ENCODE measurements around the gene PCDH17.
A peak's percentile ranks its signal among the peaks of the same experiment; 100 is the strongest.

PCDH17 gene, protein sequence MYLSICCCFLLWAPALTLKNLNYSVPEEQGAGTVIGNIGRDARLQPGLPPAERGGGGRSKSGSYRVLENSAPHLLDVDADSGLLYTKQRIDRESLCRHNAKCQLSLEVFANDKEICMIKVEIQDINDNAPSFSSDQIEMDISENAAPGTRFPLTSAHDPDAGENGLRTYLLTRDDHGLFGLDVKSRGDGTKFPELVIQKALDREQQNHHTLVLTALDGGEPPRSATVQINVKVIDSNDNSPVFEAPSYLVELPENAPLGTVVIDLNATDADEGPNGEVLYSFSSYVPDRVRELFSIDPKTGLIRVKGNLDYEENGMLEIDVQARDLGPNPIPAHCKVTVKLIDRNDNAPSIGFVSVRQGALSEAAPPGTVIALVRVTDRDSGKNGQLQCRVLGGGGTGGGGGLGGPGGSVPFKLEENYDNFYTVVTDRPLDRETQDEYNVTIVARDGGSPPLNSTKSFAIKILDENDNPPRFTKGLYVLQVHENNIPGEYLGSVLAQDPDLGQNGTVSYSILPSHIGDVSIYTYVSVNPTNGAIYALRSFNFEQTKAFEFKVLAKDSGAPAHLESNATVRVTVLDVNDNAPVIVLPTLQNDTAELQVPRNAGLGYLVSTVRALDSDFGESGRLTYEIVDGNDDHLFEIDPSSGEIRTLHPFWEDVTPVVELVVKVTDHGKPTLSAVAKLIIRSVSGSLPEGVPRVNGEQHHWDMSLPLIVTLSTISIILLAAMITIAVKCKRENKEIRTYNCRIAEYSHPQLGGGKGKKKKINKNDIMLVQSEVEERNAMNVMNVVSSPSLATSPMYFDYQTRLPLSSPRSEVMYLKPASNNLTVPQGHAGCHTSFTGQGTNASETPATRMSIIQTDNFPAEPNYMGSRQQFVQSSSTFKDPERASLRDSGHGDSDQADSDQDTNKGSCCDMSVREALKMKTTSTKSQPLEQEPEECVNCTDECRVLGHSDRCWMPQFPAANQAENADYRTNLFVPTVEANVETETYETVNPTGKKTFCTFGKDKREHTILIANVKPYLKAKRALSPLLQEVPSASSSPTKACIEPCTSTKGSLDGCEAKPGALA (N-terminal part only)

DNA sequence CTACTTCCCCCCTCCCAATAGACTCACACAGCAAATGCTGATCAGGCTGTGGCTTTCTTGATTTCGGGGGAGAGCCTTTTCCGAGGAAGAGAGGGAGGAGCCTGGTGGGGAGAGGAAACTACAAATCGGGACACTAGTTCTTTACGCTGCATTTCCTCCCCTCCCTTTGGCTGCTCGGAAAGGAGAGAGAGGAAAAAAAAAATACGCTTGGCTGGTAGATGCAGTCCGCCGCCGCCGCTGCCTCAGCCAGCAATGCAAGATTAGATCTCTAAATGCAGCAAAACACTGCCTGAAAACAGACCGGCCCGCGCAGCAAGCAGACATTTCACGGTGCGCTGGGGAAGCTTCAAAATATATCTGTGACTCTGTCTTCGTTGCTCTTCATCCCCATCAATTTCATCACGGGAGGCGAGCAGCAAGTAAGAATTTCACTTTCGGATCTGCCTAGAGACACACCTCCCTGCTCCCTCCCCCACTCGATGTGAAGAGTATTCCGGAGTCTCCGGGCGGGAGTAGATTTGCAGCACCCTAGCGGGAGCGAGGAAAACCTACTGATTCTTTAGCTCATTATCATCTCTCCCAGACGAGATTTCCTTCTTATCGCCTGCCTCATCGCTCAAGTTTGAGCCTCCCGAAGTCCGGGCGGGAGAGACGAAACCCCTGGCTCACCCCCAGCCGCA lies at the start of gene PCDH17:
TSS of gene PCDH17 (plus strand) at position 149 of the 680 bp plus-strand sequence. CDS start 803 bp downstream, outside the sequence.
- DNase-seq: peak; percentile 65 to 90 (median 87)

DNA sequence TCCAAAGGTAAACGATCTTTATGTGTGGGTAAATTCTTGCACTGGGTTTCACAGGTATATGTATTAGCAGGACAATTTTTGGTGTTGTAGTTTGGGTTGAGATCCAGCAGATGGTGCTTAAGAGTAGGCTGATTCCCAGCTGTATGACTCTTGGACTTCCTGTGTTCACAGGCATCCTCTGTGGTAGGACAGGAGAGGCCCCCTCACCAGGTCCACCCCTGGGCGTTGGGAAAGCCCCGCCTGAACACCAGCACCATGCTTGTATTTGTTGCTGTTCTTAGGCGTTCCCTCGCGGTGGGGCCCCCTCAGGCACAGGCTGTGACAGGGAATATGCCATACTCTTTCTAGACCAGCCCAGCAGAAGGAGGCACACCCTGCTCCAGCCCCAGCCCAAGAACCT lies 49.5 kb upstream of the PCDH17 start:
- DNase-seq: no peak

DNA sequence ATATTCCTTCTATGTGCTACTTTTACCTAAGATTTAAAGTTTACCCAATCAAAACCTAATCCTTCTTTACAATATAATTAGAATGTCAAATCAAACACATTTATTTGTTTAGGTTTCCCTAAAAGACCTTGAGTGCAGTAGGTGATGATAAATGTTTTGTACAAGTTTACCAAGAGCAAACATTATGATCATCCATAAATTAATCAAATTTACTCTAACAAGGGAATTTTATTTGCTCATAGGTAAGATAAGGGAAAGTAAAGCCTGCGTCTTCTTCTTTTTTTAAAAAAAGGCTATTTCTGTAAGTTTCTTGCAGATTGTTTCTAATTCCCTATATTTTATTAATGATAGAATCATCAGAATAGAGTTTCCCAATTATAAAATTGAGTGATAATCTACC lies 48.0 kb upstream of the PCDH17 start:
- DNase-seq: peak in 1 of 3 experiments; percentile 37

DNA sequence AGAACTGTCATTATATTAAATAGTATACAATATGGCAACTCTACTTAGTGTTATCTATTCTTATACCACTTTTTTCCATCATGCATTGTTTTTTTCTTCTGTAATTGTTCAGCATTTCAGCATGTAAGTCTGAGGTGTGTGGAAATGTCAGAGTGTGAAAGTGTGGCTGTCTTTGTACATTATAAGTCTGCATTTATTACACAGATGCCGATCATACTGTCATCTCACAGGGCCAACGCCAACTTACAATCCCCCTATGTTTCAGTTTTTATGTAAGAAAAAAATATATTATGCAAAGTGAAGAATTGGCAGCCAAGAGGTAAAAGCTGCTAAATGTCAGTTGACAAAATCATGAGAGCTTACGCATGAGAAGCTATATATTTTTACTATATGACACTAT lies 42.9 kb upstream of the PCDH17 start:
- no peak for DNase-seq

DNA sequence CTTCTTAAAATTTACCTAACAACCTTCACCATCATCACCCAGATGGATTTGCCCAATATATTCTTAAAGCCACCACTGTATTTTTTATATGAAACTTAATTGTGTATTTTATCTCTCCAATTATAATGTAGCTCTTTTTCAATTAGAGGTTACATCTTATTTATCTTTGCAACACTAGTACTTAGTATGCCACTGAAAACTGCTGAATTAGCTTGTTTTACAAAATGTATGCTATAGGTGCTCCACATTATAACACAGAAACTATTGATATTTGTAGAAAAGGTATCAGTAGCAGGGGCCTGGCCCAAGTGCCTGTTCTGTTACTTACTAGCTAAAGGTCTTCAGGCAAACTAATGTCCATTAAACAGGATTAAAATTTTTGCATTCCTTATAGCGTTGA lies 35.8 kb upstream of the PCDH17 start:
- no peak for DNase-seq

DNA sequence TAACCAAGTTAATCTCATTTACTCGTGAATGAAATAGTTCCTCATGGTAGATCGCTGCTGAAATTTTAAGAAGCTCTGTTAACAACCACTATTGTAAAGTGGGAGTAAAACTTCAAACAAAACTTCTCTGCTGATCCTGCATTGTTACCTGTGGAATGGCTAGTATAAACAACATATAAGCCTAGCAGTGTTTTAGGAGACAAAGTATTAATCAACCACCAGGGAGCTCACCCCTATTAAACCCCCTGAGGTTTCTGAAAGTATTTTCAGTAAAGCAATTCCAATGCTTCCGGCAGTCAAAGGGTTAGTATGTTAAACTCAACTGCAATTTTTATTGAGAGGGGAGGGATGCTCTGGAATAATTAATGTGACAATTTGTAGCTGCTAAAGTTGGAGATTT lies 30.0 kb upstream of the PCDH17 start:
- DNase-seq: no peak

DNA sequence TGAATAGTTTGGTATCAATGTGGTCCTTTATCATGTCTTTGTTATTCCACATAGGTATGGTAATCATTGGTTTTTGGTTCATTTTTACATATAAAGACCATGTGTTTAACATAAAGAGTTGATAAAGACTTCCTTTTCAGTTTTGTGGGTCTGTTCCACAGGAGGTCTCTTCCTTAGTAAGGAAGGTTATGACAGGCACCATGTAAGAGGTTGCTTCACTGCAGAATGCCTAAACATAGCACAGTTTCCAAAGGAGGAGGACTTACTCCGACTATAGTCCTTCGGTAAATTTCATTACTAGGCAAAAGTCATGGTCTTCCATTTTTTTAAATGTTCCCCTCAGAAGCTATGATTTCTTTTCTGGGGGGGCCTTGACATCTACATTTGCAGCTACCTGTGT lies 27.1 kb upstream of the PCDH17 start:
- DNase-seq: no peak

DNA sequence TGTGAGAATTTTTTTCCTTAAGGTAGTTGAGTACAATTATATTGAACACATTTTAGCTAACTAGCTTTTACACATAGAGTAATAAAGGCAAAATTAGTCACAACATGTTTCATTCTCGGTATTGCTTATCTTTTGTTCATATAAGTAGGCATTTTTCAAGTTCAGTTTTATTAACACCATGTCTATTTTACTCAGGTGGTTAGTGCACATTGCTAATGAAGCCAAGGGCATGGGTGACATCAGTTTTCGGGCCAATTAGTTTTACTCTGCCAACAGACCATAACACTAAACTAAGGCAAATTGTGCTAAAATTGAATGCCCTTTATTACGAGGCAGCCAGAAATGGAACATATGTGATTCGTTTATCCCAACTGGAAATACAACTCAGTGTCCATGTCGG lies 19.6 kb upstream of the PCDH17 start:
- no peak for DNase-seq

DNA sequence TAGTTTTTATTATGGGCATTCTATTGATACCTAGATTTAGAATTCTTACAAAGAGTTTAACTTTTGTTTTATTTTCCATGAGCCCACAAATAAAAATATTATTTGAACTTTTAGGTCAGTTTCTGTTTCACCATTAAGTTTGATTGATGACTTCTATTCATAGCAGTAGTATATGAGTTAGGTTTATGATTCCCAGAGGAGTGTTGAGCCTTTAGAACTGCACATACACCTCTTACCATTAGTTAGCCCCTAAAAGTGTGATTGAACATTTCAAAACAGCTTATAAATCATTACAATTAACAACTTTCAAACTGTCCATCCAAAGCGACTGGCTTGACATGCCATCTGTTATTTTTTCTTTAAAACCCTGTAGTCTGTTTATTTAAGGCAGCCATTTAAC lies 19.0 kb upstream of the PCDH17 start:
- DNase-seq: peak in 1 of 3 experiments; percentile 61

DNA sequence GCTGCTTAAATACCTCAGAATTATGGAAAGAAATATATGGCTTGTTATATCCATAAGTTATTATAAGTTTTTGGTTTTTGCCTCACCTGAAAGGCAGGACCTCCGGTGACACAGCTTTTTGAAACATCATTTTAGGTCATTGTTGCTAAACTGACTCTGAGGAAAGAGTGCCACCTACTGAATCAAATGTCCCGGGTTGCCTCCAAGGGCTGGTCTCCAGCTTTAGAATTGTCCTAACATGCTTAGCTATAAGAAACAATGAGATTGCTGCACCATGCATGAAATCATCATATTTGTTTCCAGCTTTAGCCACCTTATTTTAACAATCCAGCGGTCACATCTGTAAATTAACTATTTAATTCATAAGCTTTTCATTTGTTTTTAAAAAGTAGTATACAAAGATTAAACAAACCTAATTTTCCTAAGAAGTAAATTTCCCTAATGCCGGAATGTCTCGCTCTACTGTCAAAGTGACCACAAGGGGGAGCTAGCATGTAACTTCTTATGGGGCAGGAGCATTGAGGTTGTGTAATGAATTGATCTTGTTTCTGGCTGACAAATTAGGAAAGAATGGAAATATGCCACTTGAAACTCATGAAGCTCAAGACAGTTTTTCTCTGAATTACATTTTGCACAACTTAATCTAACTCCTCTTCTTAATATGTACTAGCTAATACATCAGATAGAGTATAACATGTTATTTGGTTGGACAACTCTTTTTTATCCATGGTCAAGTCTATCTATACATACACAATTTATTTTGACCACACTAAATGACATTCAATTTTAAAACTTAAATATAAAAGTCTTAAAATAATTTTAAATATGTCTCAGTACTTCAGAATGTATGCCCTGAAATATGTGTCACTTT lies 6.7 kb upstream of the PCDH17 start:
- peak; percentile 43 to 87 (median 73) for DNase-seq

DNA sequence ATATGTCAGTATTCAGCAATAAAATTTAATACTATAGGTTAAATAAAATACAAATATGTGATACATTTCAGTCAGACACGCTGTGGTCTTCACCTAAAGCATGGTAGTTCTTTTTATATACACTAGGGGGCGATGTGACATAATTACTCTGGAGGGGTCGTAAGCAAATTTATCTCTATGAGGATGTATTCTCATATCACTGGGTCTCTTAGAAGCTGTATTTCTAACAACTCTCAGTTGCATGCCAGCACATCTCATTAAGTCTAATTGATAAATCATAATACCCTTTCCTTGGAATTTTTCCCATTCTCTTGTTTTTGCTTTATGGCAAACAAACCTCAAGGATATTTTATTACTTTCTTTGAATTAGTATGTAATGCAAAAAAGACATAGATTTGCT lies 3.9 kb upstream of the PCDH17 start:
- DNase-seq: peak; percentile 21 to 72 (median 49)

DNA sequence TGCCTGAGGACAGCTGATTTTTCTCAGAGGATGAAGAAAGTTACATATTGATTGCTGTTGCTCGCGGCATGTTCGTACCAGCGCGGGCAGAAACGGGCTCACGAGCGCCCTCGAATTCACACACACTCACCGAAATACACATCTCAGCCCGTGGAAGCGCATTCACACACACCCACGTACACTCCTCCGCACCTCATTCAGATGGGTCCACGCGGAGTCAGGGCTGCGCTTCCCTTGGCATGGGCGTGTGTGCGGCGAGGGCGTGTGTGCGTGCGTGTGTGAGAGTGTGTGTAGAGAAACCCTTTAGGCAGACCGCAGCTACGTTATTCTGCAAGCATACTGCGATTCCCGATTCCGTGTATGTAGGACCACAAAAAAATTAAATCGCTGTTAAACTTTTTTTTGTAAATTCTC lies 2.1 kb upstream of the PCDH17 start:
- DNase-seq: peak in 1 of 3 experiments; percentile 47

DNA sequence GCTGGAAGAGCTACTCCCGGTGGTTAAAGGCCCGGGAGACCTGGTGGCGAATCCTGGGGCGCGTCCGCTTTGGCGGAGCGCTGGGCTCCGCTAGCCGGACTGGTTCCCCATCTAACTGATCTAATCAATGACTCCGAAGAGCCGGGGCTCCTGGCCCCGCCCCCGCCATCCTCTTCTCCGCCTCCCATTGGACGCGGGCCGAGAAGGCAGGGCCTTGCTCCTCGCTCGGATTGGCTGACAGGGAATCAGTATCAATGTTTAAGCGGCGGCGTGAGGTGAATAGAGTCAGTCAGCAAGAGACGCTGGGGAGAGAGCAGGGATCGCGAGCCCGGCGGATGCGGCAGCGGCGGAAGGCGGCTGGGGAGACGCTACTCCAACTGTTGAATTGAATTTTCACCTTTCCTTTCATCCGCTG lies 1.7 kb upstream of the PCDH17 start:
- peak; percentile 95 to 99 (median 98) for DNase-seq

DNA sequence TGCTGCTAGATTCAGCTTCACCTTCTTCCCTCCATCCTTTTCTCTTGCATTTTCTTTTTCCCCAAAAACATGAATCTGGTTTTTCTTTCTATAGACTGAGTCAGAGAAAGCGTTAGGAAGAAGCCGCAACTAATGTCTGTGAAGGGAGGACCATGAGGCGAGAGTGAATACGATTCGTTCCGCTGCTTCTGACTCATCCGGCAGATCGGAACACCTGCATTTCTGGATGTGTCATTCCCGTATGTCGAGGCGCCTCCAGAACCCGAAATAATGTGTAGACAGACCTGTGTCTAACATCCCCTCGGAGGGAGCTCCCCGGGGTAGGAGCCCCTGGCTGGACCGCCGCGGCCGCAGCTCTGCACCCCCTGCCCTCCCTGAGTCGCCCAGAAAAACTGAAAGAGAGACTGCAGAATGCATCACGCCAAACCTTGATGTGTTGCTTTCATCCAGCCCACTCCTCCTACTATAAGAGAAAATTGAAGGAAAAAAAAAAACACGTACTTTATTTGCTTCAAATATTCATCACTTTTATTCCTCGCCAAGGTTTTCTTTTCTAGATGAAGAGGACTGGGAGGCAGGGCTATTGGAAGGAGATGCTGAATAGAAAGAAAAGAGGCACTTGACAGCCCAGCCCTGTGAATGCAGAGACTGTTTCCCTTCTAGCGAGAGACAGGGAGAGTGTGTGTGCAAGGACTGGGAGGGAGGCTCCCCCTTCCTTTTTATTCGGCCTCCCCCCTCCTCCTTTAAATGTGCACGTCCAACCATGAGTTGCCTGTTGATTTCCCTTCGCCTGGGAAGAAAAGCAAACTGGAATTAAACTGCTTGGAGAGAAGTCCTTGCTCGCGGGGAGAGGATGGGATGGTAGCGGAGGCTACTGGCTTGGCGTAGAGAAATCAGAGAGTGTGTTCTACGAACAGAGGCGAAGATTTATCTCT lies 616 bp upstream of the PCDH17 start:
- peak; percentile 69 to 90 (median 87) for DNase-seq

DNA sequence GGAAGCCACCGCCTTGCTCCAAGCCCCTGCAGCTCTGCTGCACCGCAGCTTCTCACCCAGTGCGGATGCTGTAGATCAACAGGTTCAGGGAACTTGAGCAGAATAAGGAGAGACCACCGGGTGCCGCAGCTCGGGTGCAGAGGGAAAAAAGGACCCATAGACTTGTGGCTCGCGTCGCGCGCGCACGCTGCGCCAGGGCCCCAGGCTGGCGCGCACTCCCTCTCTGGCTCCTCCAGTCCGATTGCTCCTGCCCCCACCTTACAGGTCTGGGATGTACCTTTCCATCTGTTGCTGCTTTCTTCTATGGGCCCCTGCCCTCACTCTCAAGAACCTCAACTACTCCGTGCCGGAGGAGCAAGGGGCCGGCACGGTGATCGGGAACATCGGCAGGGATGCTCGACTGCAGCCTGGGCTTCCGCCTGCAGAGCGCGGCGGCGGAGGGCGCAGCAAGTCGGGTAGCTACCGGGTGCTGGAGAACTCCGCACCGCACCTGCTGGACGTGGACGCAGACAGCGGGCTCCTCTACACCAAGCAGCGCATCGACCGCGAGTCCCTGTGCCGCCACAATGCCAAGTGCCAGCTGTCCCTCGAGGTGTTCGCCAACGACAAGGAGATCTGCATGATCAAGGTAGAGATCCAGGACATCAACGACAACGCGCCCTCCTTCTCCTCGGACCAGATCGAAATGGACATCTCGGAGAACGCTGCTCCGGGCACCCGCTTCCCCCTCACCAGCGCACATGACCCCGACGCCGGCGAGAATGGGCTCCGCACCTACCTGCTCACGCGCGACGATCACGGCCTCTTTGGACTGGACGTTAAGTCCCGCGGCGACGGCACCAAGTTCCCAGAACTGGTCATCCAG lies 964 bp downstream of the PCDH17 start:
- DNase-seq: peak in 1 of 3 experiments; percentile 36

DNA sequence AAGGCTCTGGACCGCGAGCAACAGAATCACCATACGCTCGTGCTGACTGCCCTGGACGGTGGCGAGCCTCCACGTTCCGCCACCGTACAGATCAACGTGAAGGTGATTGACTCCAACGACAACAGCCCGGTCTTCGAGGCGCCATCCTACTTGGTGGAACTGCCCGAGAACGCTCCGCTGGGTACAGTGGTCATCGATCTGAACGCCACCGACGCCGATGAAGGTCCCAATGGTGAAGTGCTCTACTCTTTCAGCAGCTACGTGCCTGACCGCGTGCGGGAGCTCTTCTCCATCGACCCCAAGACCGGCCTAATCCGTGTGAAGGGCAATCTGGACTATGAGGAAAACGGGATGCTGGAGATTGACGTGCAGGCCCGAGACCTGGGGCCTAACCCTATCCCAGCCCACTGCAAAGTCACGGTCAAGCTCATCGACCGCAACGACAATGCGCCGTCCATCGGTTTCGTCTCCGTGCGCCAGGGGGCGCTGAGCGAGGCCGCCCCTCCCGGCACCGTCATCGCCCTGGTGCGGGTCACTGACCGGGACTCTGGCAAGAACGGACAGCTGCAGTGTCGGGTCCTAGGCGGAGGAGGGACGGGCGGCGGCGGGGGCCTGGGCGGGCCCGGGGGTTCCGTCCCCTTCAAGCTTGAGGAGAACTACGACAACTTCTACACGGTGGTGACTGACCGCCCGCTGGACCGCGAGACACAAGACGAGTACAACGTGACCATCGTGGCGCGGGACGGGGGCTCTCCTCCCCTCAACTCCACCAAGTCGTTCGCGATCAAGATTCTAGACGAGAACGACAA lies 1.8 kb downstream of the PCDH17 start:
- no peak for DNase-seq

DNA sequence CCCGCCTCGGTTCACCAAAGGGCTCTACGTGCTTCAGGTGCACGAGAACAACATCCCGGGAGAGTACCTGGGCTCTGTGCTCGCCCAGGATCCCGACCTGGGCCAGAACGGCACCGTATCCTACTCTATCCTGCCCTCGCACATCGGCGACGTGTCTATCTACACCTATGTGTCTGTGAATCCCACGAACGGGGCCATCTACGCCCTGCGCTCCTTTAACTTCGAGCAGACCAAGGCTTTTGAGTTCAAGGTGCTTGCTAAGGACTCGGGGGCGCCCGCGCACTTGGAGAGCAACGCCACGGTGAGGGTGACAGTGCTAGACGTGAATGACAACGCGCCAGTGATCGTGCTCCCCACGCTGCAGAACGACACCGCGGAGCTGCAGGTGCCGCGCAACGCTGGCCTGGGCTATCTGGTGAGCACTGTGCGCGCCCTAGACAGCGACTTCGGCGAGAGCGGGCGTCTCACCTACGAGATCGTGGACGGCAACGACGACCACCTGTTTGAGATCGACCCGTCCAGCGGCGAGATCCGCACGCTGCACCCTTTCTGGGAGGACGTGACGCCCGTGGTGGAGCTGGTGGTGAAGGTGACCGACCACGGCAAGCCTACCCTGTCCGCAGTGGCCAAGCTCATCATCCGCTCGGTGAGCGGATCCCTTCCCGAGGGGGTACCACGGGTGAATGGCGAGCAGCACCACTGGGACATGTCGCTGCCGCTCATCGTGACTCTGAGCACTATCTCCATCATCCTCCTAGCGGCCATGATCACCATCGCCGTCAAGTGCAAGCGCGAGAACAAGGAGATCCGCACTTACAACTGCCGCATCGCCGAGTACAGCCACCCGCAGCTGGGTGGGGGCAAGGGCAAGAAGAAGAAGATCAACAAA lies 2.6 kb downstream of the PCDH17 start:
- DNase-seq: no peak

DNA sequence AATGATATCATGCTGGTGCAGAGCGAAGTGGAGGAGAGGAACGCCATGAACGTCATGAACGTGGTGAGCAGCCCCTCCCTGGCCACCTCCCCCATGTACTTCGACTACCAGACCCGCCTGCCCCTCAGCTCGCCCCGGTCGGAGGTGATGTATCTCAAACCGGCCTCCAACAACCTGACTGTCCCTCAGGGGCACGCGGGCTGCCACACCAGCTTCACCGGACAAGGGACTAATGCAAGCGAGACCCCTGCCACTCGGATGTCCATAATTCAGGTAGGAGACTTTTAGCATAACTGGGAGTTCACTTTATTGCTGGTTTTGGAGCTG lies 3.3 kb downstream of the PCDH17 start:
- no peak for DNase-seq

Measured in NCI-H1417 (cell line).